Loucy (cell line): ENCODE results near the gene MARK3.

Experiments used
- CTCF ChIP-seq: fragments of 200-600 bp; sonication (generic); conservative IDR thresholded peaks from 2 replicates; pipeline ENCODE4 v1.5.1; 2014; ENCODE audit warnings: mild to moderate bottlenecking, antibody characterized with exemption, low read length
- EZH2phosphoT487 ChIP-seq: fragments of 200-600 bp; IDR thresholded peaks from 2 replicates; pipeline ENCODE4 v1.6.1; 2018; ENCODE audit warnings: antibody characterized with exemption, mild to moderate bottlenecking, moderate library complexity, borderline replicate concordance

DNA sequence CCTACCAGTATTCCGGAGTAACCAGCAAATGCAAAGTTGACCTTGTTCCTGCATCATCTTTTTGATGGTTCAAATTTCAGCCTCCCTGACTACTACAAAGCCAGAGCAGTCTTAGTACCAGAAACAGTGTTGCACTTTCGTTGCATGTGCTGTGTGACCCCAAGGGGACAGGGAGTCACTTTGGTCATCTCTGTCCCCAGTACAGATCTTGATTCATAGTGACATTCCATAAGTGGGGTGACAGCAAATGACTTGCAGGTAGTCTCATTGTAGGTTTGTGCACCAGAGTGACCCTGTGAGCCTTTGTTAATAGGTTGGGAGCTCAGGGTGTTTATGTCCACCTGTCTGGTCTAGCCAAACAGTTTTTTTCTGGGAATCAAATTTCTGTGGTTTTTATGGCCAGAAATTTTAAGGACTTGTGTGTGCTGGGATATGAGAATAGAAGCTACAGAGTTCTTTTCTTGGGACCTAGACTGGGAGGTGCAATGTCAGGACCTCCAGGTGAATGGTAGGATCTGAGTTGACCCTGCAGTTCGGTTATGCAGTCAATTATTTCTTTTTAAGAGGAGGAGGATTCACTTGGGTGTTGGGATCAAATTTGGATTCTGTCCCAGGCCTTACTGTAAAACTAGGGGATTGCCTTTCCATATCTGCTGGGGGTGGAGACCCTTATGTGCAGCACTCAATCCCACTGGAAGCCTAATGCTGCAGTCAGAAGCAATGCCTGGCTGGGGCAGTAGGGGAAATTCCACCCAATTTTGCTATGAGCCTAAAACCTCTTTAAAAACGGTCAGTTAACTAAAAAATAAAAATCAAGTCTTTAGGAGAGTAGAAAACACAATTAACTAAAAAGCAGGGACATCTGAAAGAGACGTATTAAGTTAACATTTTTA is 41.1 kb upstream of the MARK3 start:
- no peak for TF ChIP-seq CTCF
- TF ChIP-seq EZH2phosphoT487, result no peak
